Stimulated activated CD8-positive, alpha-beta memory T cell treated with anti-CD3 and anti-CD28 coated beads, Interleukin-12 subunit alpha, Interleukin-12 subunit beta, amount 100 ng/mL, for 4 hours (primary cell): ENCODE measurements around the gene PLIN4.

Source experiments
- DNase-seq: peaks from one replicate; pipeline ENCODE4 v3.0.0-alpha.2; 2020; ENCODE audit warnings: low read depth

Gene PLIN4

GRCh38 chr19:4506449-4507149 lies 11.7 kb downstream of the PLIN4 start:
- DNase-seq, result no peak

GRCh38 chr19:4505570-4506448 lies 12.5 kb downstream of the PLIN4 start:
- no peak for DNase-seq

- DNase-seq, result no peak
These were observed 13.3 kb downstream of the PLIN4 start for GRCh38 chr19:4504891-4505569.

- DNase-seq, result no peak
These were observed 14.0 kb downstream of the PLIN4 start for GRCh38 chr19:4504297-4504701.

GRCh38 chr19:4503825-4504170 lies 14.5 kb downstream of the PLIN4 start:
- DNase-seq, result no peak

GRCh38 chr19:4503132-4503824 lies 15.0 kb downstream of the PLIN4 start:
- no peak for DNase-seq

- DNase-seq, result no peak
These were observed 15.8 kb downstream of the PLIN4 start for GRCh38 chr19:4502282-4503131.

- DNase-seq, result no peak
These were observed 16.6 kb downstream of the PLIN4 start for GRCh38 chr19:4501691-4502090.

GRCh38 chr19:4500841-4501591 lies 17.3 kb downstream of the PLIN4 start:
- no peak for DNase-seq

GRCh38 chr19:4499855-4500254 lies 18.4 kb downstream of the PLIN4 start:
- no peak for DNase-seq

GRCh38 chr19:4499318-4499717 lies 19.0 kb downstream of the PLIN4 start:
- DNase-seq, result no peak

- no peak for DNase-seq
These were observed 19.6 kb downstream of the PLIN4 start for GRCh38 chr19:4498694-4499093.

GRCh38 chr19:4497770-4498389 lies 20.4 kb downstream of the PLIN4 start:
- no peak for DNase-seq

GRCh38 chr19:4496304-4496703 lies 22.0 kb downstream of the PLIN4 start:
- DNase-seq, result no peak

GRCh38 chr19:4495471-4495870 lies 22.8 kb downstream of the PLIN4 start:
- no peak for DNase-seq

GRCh38 chr19:4494691-4495064 lies 23.6 kb downstream of the PLIN4 start:
- no peak for DNase-seq

- DNase-seq, result no peak
These were observed 24.2 kb downstream of the PLIN4 start for GRCh38 chr19:4493929-4494690.

- no peak for DNase-seq
These were observed 25.0 kb downstream of the PLIN4 start for GRCh38 chr19:4493104-4493928.
